Activated T-cell treated with anti-CD3 and anti-CD28 coated beads, Interleukin-2, amount 50 U/mL, for 72 hours (primary cell): ENCODE results near the gene OR8G1. TPM values are rescaled to one million over a fixed set of nuclear protein-coding genes. Genes with fewer than 3 reads are reported as not detected.

Source experiments
- total RNA-seq, 2 donors: library from RNA; stranded (reverse); gene quantifications; one replicate each; pipeline ENCODE4 v1.2.3, GENCODE V29; 2022

OR8G1 gene
- total RNA-seq, 2 donors from 2014 or later = not detected

Other genes starting within 250 kb of the OR8G1 start
- gene OR10G6, start 245.9 kb upstream of the OR8G1 start, total RNA-seq = not detected
- not detected for gene OR10G4, start 228.1 kb upstream of the OR8G1 start, total RNA-seq
- gene OR10G9, start 218.1 kb upstream of the OR8G1 start, total RNA-seq = not detected
- not detected for gene OR10G8, start 214.3 kb upstream of the OR8G1 start, total RNA-seq
- gene OR10G7, start 199.8 kb upstream of the OR8G1 start, total RNA-seq = not detected
- gene VWA5A, start 125.6 kb upstream of the OR8G1 start, total RNA-seq = 10 to 100 TPM; 14.2 to 19.0 TPM
- gene OR10D3, start 57.8 kb upstream of the OR8G1 start, total RNA-seq = not detected
- gene OR8G5, start 15.3 kb downstream of the OR8G1 start, total RNA-seq = not detected
- not detected for gene OR8D1, start 72.9 kb downstream of the OR8G1 start, total RNA-seq
- gene OR8D2, start 79.1 kb downstream of the OR8G1 start, total RNA-seq = not detected
- gene OR8B2, start 143.4 kb downstream of the OR8G1 start, total RNA-seq = not detected
- not detected for gene OR8B3, start 157.9 kb downstream of the OR8G1 start, total RNA-seq
- not detected for gene OR8B4, start 183.8 kb downstream of the OR8G1 start, total RNA-seq
- gene OR8B8, start 204.6 kb downstream of the OR8G1 start, total RNA-seq = not detected